GM23338 (cell line): Measurements from ENCODE around the gene TFPT. TPM values are rescaled to one million over a fixed set of nuclear protein-coding genes. Genes with fewer than 3 reads are reported as not detected.

Experiments
- EZH2phosphoT487 ChIP-seq: fragments of 200-600 bp; sonication (generic); IDR thresholded peaks from one replicate; pipeline ENCODE4 v1.8.1; 2018; ENCODE audit warnings: antibody characterized with exemption; ENCODE audit not compliant: unreplicated experiment
- JUNB ChIP-seq: IDR thresholded peaks from one replicate; pipeline ENCODE4 v1.6.1; 2016; ENCODE audit warnings: antibody characterized with exemption; ENCODE audit not compliant: unreplicated experiment
- STAT1 ChIP-seq: IDR thresholded peaks from one replicate; pipeline ENCODE4 v1.6.1; 2016; ENCODE audit warnings: antibody characterized with exemption; ENCODE audit not compliant: unreplicated experiment
- ZNF114 ChIP-seq: fragments of 250-450 bp; sonication (Bioruptor Pico); IDR thresholded peaks from 2 replicates; pipeline ENCODE4 v1.5.0; 2020; ENCODE audit warnings: mild to moderate bottlenecking, moderate library complexity
- polyA plus RNA-seq: library from polyadenylated mRNA; unstranded; fragments of >200 nt; fragmentation: Nextera tagmentation; extraction: Ambion mirVana; gene quantifications from 2 replicates; pipeline ENCODE4 v1.2.1, GENCODE V29; 2016
- total RNA-seq: library from RNA; depleted of rRNA; stranded (reverse); fragments of >200 nt; shearing (Covaris generic); gene quantifications from 2 replicates; pipeline ENCODE4 v1.2.3, GENCODE V29; 2014
- TF ChIP-seq, protein P1 (sequence below): fragments of 250-450 bp; sonication (Bioruptor Pico); IDR thresholded peaks from 2 replicates; pipeline ENCODE4 v1.5.0; 2020; ENCODE audit warnings: mild to moderate bottlenecking, moderate library complexity
- TF ChIP-seq, protein P2 (sequence below), 2 experiments: fragments of 200-600 bp in 1 of 2; sonication (generic) in 1 of 2; conservative IDR thresholded peaks; 2 replicates each; pipeline versions ENCODE4 v1.5.1 to v1.6.1; 2016 to 2017; ENCODE audit warnings: antibody characterized with exemption in 2 of 2, low read depth in 2 of 2, mild to moderate bottlenecking in 2 of 2, moderate library complexity in 1 of 2

Gene TFPT
- total and polyA plus RNA-seq, 2 experiments from 2014 or later, result 12.0 to 18.3 TPM

GRCh38 chr19:54154603-54155345 lies 39.3 kb upstream of the TFPT start (continued):
- TF ChIP-seq, protein P1, sequence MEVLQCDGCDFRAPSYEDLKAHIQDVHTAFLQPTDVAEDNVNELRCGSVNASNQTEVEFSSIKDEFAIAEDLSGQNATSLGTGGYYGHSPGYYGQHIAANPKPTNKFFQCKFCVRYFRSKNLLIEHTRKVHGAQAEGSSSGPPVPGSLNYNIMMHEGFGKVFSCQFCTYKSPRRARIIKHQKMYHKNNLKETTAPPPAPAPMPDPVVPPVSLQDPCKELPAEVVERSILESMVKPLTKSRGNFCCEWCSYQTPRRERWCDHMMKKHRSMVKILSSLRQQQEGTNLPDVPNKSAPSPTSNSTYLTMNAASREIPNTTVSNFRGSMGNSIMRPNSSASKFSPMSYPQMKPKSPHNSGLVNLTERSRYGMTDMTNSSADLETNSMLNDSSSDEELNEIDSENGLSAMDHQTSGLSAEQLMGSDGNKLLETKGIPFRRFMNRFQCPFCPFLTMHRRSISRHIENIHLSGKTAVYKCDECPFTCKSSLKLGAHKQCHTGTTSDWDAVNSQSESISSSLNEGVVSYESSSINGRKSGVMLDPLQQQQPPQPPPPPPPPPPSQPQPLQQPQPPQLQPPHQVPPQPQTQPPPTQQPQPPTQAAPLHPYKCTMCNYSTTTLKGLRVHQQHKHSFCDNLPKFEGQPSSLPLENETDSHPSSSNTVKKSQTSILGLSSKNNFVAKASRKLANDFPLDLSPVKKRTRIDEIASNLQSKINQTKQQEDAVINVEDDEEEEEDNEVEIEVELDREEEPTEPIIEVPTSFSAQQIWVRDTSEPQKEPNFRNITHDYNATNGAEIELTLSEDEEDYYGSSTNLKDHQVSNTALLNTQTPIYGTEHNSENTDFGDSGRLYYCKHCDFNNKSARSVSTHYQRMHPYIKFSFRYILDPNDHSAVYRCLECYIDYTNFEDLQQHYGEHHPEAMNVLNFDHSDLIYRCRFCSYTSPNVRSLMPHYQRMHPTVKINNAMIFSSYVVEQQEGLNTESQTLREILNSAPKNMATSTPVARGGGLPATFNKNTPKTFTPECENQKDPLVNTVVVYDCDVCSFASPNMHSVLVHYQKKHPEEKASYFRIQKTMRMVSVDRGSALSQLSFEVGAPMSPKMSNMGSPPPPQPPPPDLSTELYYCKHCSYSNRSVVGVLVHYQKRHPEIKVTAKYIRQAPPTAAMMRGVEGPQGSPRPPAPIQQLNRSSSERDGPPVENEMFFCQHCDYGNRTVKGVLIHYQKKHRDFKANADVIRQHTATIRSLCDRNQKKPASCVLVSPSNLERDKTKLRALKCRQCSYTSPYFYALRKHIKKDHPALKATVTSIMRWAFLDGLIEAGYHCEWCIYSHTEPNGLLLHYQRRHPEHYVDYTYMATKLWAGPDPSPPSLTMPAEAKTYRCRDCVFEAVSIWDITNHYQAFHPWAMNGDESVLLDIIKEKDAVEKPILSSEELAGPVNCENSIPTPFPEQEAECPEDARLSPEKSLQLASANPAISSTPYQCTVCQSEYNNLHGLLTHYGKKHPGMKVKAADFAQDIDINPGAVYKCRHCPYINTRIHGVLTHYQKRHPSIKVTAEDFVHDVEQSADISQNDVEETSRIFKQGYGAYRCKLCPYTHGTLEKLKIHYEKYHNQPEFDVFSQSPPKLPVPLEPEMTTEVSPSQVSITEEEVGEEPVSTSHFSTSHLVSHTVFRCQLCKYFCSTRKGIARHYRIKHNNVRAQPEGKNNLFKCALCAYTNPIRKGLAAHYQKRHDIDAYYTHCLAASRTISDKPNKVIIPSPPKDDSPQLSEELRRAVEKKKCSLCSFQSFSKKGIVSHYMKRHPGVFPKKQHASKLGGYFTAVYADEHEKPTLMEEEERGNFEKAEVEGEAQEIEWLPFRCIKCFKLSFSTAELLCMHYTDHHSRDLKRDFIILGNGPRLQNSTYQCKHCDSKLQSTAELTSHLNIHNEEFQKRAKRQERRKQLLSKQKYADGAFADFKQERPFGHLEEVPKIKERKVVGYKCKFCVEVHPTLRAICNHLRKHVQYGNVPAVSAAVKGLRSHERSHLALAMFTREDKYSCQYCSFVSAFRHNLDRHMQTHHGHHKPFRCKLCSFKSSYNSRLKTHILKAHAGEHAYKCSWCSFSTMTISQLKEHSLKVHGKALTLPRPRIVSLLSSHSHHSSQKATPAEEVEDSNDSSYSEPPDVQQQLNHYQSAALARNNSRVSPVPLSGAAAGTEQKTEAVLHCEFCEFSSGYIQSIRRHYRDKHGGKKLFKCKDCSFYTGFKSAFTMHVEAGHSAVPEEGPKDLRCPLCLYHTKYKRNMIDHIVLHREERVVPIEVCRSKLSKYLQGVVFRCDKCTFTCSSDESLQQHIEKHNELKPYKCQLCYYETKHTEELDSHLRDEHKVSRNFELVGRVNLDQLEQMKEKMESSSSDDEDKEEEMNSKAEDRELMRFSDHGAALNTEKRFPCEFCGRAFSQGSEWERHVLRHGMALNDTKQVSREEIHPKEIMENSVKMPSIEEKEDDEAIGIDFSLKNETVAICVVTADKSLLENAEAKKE, result no peak
- TF ChIP-seq ZNF114 (CRISPR knock-in tag) (no peak), STAT1 (no peak), JUNB (no peak), EZH2phosphoT487 (no peak)
- TF ChIP-seq, protein P2, sequence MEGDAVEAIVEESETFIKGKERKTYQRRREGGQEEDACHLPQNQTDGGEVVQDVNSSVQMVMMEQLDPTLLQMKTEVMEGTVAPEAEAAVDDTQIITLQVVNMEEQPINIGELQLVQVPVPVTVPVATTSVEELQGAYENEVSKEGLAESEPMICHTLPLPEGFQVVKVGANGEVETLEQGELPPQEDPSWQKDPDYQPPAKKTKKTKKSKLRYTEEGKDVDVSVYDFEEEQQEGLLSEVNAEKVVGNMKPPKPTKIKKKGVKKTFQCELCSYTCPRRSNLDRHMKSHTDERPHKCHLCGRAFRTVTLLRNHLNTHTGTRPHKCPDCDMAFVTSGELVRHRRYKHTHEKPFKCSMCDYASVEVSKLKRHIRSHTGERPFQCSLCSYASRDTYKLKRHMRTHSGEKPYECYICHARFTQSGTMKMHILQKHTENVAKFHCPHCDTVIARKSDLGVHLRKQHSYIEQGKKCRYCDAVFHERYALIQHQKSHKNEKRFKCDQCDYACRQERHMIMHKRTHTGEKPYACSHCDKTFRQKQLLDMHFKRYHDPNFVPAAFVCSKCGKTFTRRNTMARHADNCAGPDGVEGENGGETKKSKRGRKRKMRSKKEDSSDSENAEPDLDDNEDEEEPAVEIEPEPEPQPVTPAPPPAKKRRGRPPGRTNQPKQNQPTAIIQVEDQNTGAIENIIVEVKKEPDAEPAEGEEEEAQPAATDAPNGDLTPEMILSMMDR (conservative IDR thresholded peaks at IDR 0.05; ENCODE audit: low read depth in 2 of 2), result no peak
